ENCODE data around the gene IL6.

Gene IL6

DNA sequence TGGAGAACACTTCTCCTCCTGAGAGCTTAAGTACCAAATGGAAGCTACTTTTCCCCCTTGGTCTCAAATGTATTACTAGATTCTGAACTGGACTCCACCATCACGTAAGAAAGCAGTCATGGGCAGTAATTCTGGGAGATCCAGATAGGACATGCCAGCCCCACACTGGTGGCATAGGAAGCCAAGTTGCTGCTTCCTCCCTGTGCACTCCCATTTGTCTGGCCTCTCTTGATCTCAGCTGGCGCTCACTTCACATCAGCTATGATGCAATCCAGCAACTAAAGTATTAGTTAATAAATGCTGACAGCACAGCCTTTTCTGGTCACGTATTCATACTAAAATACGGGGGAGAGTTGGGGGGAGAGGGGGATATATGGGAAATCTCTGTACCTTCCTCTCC is 3.4 kb upstream of the IL6 start:
- no peak for DNase-seq (ENCODE audit: low spot score in 2 of 2)
- no peak overlapping the region for H3K4me3 Mint-ChIP-seq

GRCh38 chr7:22724861-22725260 is 2.1 kb upstream of the IL6 start:
- no peak overlapping the region for H3K4me3 Mint-ChIP-seq
- ATAC-seq (replicated peaks; ENCODE audit: extremely low read depth, poor library complexity, severe bottlenecking) (no peak), DNase-seq (ENCODE audit: low spot score in 2 of 2) (no peak)
- no peaks in the 10 kb centered on the region for H3K9me3 Mint-ChIP-seq
- no peak overlapping the region for H3K27ac Mint-ChIP-seq (ENCODE audit: low read depth)
- H3K36me3 Mint-ChIP-seq (ENCODE audit: insufficient read depth): peaks cover 2% of the 10 kb centered on the region
- H3K4me1 Mint-ChIP-seq: peaks cover 7% of the 10 kb centered on the region
- H3K27me3 Mint-ChIP-seq: peaks cover 31% of the 10 kb centered on the region

More for the DNA sequence above, 3.4 kb upstream of the IL6 start:
- Mint-ChIP-seq H3K27ac (ENCODE audit: low read depth) (no peak overlapping the region), H3K27me3 (peaks cover 43% of the 10 kb centered on the region), H3K4me1 (peaks cover 7% of the 10 kb centered on the region), H3K9me3 (no peaks in the 10 kb centered on the region), H3K36me3 (ENCODE audit: insufficient read depth) (peaks cover 2% of the 10 kb centered on the region)
- ATAC-seq (replicated peaks; ENCODE audit: extremely low read depth, poor library complexity, severe bottlenecking): no peak

GRCh38 chr7:22725585-22725984 is 1.4 kb upstream of the IL6 start:
- Mint-ChIP-seq H3K4me3 (no peak overlapping the region), H3K4me1 (peaks cover 7% of the 10 kb centered on the region), H3K27me3 (peaks cover 31% of the 10 kb centered on the region), H3K9me3 (no peaks in the 10 kb centered on the region), H3K27ac (ENCODE audit: low read depth) (no peak overlapping the region), H3K36me3 (ENCODE audit: insufficient read depth) (peaks cover 2% of the 10 kb centered on the region)
- ATAC-seq (replicated peaks; ENCODE audit: extremely low read depth, poor library complexity, severe bottlenecking) (no peak), DNase-seq (ENCODE audit: low spot score in 2 of 2) (no peak)

DNA sequence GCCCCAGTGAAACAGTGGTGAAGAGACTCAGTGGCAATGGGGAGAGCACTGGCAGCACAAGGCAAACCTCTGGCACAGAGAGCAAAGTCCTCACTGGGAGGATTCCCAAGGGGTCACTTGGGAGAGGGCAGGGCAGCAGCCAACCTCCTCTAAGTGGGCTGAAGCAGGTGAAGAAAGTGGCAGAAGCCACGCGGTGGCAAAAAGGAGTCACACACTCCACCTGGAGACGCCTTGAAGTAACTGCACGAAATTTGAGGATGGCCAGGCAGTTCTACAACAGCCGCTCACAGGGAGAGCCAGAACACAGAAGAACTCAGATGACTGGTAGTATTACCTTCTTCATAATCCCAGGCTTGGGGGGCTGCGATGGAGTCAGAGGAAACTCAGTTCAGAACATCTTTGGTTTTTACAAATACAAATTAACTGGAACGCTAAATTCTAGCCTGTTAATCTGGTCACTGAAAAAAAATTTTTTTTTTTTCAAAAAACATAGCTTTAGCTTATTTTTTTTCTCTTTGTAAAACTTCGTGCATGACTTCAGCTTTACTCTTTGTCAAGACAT is 574 bp upstream of the IL6 start:
- Mint-ChIP-seq H3K4me1 (peaks cover 12% of the 10 kb centered on the region), H3K4me3 (peak overlapping the region; percentile 29)
- no peak for DNase-seq (ENCODE audit: low spot score in 2 of 2)

GRCh38 chr7:22727714-22728035 is 675 bp downstream of the IL6 start:
- Mint-ChIP-seq H3K27ac (ENCODE audit: low read depth) (no peak overlapping the region), H3K4me1 (peaks cover 13% of the 10 kb centered on the region), H3K27me3 (peaks cover 35% of the 10 kb centered on the region), H3K36me3 (ENCODE audit: insufficient read depth) (no peaks in the 10 kb centered on the region), H3K9me3 (no peaks in the 10 kb centered on the region), H3K4me3 (peak overlapping the region; percentile 29)
- DNase-seq (ENCODE audit: low spot score in 2 of 2) (no peak), ATAC-seq (replicated peaks; ENCODE audit: extremely low read depth, poor library complexity, severe bottlenecking) (no peak)

More for the DNA sequence above, 574 bp upstream of the IL6 start:
- Mint-ChIP-seq H3K27me3 (peaks cover 31% of the 10 kb centered on the region), H3K36me3 (ENCODE audit: insufficient read depth) (peaks cover 2% of the 10 kb centered on the region), H3K9me3 (no peaks in the 10 kb centered on the region), H3K27ac (ENCODE audit: low read depth) (no peak overlapping the region)
- peak; percentile 40 for ATAC-seq (replicated peaks; ENCODE audit: extremely low read depth, poor library complexity, severe bottlenecking)

DNA sequence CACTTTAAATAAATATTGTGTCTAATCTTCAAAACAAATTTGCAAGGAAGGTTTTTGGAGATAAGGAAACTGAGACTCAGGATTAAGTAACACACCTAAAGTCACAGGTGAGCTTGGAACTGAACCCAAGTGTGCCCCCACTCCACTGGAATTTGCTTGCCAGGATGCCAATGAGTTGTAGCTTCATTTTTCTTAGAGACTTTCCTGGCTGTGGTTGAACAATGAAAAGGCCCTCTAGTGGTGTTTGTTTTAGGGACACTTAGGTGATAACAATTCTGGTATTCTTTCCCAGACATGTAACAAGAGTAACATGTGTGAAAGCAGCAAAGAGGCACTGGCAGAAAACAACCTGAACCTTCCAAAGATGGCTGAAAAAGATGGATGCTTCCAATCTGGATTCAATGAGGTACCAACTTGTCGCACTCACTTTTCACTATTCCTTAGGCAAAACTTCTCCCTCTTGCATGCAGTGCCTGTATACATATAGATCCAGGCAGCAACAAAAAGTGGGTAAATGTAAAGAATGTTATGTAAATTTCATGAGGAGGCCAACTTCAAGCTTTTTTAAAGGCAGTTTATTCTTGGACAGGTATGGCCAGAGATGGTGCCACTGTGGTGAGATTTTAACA is 1.5 kb downstream of the IL6 start:
- no peak for DNase-seq (ENCODE audit: low spot score in 2 of 2)
- Mint-ChIP-seq H3K36me3 (ENCODE audit: insufficient read depth) (no peaks in the 10 kb centered on the region), H3K27me3 (peaks cover 43% of the 10 kb centered on the region)

GRCh38 chr7:22729180-22729825 is 2.3 kb downstream of the IL6 start:
- H3K9me3 Mint-ChIP-seq: no peaks in the 10 kb centered on the region
- H3K27ac Mint-ChIP-seq (ENCODE audit: low read depth): no peak overlapping the region
- DNase-seq (ENCODE audit: low spot score in 2 of 2): no peak
- peaks cover 51% of the 10 kb centered on the region for H3K27me3 Mint-ChIP-seq
- H3K36me3 Mint-ChIP-seq (ENCODE audit: insufficient read depth): no peaks in the 10 kb centered on the region
- H3K4me1 Mint-ChIP-seq: peaks cover 13% of the 10 kb centered on the region
- no peak for ATAC-seq (replicated peaks; ENCODE audit: extremely low read depth, poor library complexity, severe bottlenecking)
- H3K4me3 Mint-ChIP-seq: no peak overlapping the region

More for the DNA sequence above, 1.5 kb downstream of the IL6 start:
- H3K4me3 Mint-ChIP-seq: no peak overlapping the region
- ATAC-seq (replicated peaks; ENCODE audit: extremely low read depth, poor library complexity, severe bottlenecking): no peak
- H3K9me3 Mint-ChIP-seq: no peaks in the 10 kb centered on the region
- peaks cover 13% of the 10 kb centered on the region for H3K4me1 Mint-ChIP-seq
- H3K27ac Mint-ChIP-seq (ENCODE audit: low read depth): no peak overlapping the region

GRCh38 chr7:22730066-22730710 is 3.2 kb downstream of the IL6 start:
- H3K4me1 Mint-ChIP-seq: peaks cover 13% of the 10 kb centered on the region
- DNase-seq (ENCODE audit: low spot score in 2 of 2) (no peak), ATAC-seq (replicated peaks; ENCODE audit: extremely low read depth, poor library complexity, severe bottlenecking) (no peak)
- no peak overlapping the region for H3K27ac Mint-ChIP-seq (ENCODE audit: low read depth)
- H3K9me3 Mint-ChIP-seq: no peaks in the 10 kb centered on the region
- peaks cover 52% of the 10 kb centered on the region for H3K27me3 Mint-ChIP-seq
- no peaks in the 10 kb centered on the region for H3K36me3 Mint-ChIP-seq (ENCODE audit: insufficient read depth)
- H3K4me3 Mint-ChIP-seq: no peak overlapping the region

DNA sequence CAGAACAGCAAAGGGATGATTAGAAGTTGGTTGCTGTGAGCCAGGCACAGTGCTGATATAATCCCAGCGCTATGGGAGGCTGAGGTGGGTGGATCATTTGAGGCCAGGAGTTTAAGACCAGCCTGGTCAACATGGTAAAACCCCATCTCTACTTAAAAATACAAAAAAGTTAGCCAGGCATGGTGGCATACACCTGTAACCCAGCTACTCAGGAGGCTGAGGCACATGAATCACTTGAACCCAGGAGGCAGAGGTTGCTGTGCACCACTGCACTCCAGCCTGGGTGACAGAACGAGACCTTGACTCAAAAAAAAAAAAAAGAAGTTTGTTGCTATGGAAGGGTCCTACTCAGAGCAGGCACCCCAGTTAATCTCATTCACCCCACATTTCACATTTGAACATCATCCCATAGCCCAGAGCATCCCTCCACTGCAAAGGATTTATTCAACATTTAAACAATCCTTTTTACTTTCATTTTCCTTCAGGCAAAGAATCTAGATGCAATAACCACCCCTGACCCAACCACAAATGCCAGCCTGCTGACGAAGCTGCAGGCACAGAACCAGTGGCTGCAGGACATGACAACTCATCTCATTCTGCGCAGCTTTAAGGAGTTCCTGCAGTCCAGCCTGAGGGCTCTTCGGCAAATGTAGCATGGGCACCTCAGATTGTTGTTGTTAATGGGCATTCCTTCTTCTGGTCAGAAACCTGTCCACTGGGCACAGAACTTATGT is 4.1 kb downstream of the IL6 start:
- Mint-ChIP-seq H3K4me1 (peaks cover 10% of the 10 kb centered on the region), H3K4me3 (no peak overlapping the region), H3K9me3 (no peaks in the 10 kb centered on the region), H3K36me3 (ENCODE audit: insufficient read depth) (no peaks in the 10 kb centered on the region), H3K27me3 (peaks cover 50% of the 10 kb centered on the region), H3K27ac (ENCODE audit: low read depth) (no peak overlapping the region)
- ATAC-seq (replicated peaks; ENCODE audit: extremely low read depth, poor library complexity, severe bottlenecking) (no peak), DNase-seq (ENCODE audit: low spot score in 2 of 2) (no peak)

DNA sequence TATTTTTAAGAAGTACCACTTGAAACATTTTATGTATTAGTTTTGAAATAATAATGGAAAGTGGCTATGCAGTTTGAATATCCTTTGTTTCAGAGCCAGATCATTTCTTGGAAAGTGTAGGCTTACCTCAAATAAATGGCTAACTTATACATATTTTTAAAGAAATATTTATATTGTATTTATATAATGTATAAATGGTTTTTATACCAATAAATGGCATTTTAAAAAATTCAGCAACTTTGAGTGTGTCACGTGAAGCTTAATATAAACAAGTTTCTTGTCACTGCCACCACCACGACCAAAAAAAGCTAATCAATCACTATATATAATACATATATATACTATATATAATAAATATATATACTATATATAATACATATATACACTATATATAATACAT is 4.8 kb downstream of the IL6 start:
- peaks cover 4% of the 10 kb centered on the region for H3K9me3 Mint-ChIP-seq
- H3K27ac Mint-ChIP-seq (ENCODE audit: low read depth): no peak overlapping the region
- DNase-seq (ENCODE audit: low spot score in 2 of 2) (no peak), ATAC-seq (replicated peaks; ENCODE audit: extremely low read depth, poor library complexity, severe bottlenecking) (no peak)
- peaks cover 50% of the 10 kb centered on the region for H3K27me3 Mint-ChIP-seq
- peaks cover 6% of the 10 kb centered on the region for H3K4me1 Mint-ChIP-seq
- no peaks in the 10 kb centered on the region for H3K36me3 Mint-ChIP-seq (ENCODE audit: insufficient read depth)
- H3K4me3 Mint-ChIP-seq: no peak overlapping the region

GRCh38 chr7:22732556-22733126 is 5.6 kb downstream of the IL6 start:
- H3K4me1 Mint-ChIP-seq: peaks cover 6% of the 10 kb centered on the region
- DNase-seq (ENCODE audit: low spot score in 2 of 2) (no peak), ATAC-seq (replicated peaks; ENCODE audit: extremely low read depth, poor library complexity, severe bottlenecking) (no peak)
- H3K36me3 Mint-ChIP-seq (ENCODE audit: insufficient read depth): no peaks in the 10 kb centered on the region
- H3K27me3 Mint-ChIP-seq: peaks cover 51% of the 10 kb centered on the region
- no peak overlapping the region for H3K27ac Mint-ChIP-seq (ENCODE audit: low read depth)
- H3K9me3 Mint-ChIP-seq: peaks cover 11% of the 10 kb centered on the region
- H3K4me3 Mint-ChIP-seq: no peak overlapping the region

- DNase-seq (ENCODE audit: low spot score in 2 of 2): no peak
- Mint-ChIP-seq H3K27me3 (peaks cover 63% of the 10 kb centered on the region), H3K9me3 (peaks cover 11% of the 10 kb centered on the region), H3K4me3 (no peak overlapping the region), H3K4me1 (peaks cover 6% of the 10 kb centered on the region), H3K36me3 (ENCODE audit: insufficient read depth) (peaks cover 2% of the 10 kb centered on the region), H3K27ac (ENCODE audit: low read depth) (no peak overlapping the region)
- ATAC-seq (replicated peaks; ENCODE audit: extremely low read depth, poor library complexity, severe bottlenecking): no peak
These were observed 6.8 kb downstream of the IL6 start for GRCh38 chr7:22733761-22734160.
